Osteoblast (primary cell): ENCODE measurements around the gene LHX4. TPM values are rescaled to one million over a fixed set of nuclear protein-coding genes. Genes with fewer than 3 reads are reported as not detected.

Experiments
- DNase-seq: peaks from one replicate; pipeline ENCODE4 v3.0.0; 2011; ENCODE audit warnings: low spot score, mixed read lengths; ENCODE audit not compliant: insufficient read length; ENCODE audit errors: missing footprints
- H2AFZ ChIP-seq: 2 replicates; pipeline ENCODE4 v1.6.0; 2011; ENCODE audit warnings: mild to moderate bottlenecking, low read length
- H3K27ac ChIP-seq: 2 replicates; pipeline ENCODE4 v1.5.1; 2011; ENCODE audit warnings: mild to moderate bottlenecking, low read depth, low read length, moderate library complexity
- H3K27me3 ChIP-seq: 2 replicates; pipeline ENCODE4 v1.6.0; 2012; ENCODE audit warnings: mild to moderate bottlenecking, control low read depth, inconsistent platforms, low read length, moderate library complexity; ENCODE audit not compliant: insufficient read depth
- H3K36me3 ChIP-seq: 2 replicates; pipeline ENCODE4 v1.5.1; 2011; ENCODE audit warnings: mild to moderate bottlenecking, low read length, control low read depth, moderate library complexity; ENCODE audit not compliant: insufficient read depth
- H3K4me1 ChIP-seq: 2 replicates; pipeline ENCODE4 v1.5.1; 2011; ENCODE audit warnings: mild to moderate bottlenecking, low read length, control low read depth, moderate library complexity; ENCODE audit not compliant: insufficient read depth
- H3K4me2 ChIP-seq: 2 replicates; pipeline ENCODE4 v1.6.0; 2011; ENCODE audit warnings: mild to moderate bottlenecking, low read length; ENCODE audit not compliant: insufficient read depth
- H3K4me3 ChIP-seq: fragments of 200-600 bp; sonication (generic); 3 replicates; pipeline ENCODE4 v1.5.1; 2012; ENCODE audit warnings: mild to moderate bottlenecking, low read length, inconsistent platforms; ENCODE audit not compliant: insufficient read depth
- H3K79me2 ChIP-seq: 2 replicates; pipeline ENCODE4 v1.6.0; 2012; ENCODE audit warnings: mild to moderate bottlenecking, low read length, control low read depth, inconsistent platforms; ENCODE audit not compliant: insufficient read depth
- H3K9me3 ChIP-seq: 2 replicates; pipeline ENCODE4 v1.5.1; 2011; ENCODE audit warnings: low read depth, low read length, control low read depth
- H4K20me1 ChIP-seq: 2 replicates; pipeline ENCODE4 v1.6.0; 2012; ENCODE audit warnings: mild to moderate bottlenecking, low read length, control low read depth; ENCODE audit not compliant: insufficient read depth
- CTCF ChIP-seq: IDR thresholded peaks from 2 replicates; pipeline ENCODE4 v1.5.1; 2011; ENCODE audit warnings: mild to moderate bottlenecking, low read depth, low read length, moderate library complexity; ENCODE audit errors: extremely low read depth
- total RNA-seq: library from RNA; depleted of rRNA; stranded (reverse); fragments of >200 nt; gene quantifications from 2 replicates; pipeline ENCODE4 v1.2.3, GENCODE V29; 2012

LHX4 gene
- total RNA-seq, 1 donor = not detected

DNA sequence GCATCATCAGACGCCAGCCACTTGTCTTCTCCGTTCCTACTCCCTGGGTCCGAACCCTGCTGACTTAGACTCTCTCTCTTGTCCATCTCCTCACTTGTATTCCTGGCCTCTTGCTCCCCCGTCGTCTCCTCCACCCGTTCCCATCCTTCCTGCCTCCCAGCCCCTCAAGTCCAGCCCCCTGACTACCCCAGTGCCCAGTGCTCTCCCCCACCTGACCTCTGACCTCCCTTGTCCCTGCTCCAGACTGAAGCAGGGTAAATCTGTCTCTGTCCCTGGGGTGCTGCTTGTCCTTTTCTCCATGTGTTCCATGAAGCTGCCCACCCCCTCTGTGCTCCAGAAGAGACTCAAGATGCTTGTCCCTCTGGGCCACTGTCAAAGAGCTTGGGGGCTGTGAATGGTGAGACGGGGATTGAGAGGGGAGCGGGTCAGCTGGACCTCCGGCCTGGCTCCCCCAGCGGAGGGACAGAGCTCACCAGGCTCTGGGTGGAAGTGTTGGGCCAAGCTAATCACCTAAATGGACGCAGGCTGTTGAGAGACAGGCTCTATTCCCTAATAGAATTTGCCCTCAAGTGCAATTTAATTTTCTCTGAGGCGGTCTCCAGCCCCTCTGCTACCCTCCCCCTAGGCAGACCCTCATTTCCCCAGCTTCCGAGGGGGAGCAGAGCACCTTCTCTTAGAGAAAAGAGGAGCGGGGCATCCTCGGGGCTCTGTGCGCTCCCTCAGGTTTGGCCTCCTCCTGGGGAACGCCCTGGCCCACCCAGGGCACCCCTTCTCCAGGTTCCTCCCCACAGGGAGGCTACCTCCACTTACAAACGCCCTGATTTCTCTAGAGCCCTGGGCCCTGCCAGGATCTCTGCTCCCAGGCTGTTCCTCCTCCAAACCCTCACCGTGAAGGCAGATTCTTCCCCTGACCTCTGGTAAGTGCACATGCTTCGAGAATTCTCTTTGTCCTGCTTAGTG, 11.0 kb upstream of the LHX4 start:
- H3K27me3 ChIP-seq = peaks cover 23% of the 10 kb centered on the region
- DNase-seq = no peak

GRCh38 chr1:180219776-180220175, 10.3 kb upstream of the LHX4 start:
- Histone ChIP-seq H2AFZ (no peak overlapping the region), H3K4me2 (no peak overlapping the region), H3K27ac (no peak overlapping the region), H3K36me3 (no peaks in the 10 kb centered on the region), H4K20me1 (no peaks in the 10 kb centered on the region), H3K9me3 (no peaks in the 10 kb centered on the region), H3K27me3 (peaks cover 30% of the 10 kb centered on the region), H3K79me2 (no peaks in the 10 kb centered on the region), H3K4me3 (no peak overlapping the region), H3K4me1 (no peaks in the 10 kb centered on the region)
- no peak for DNase-seq
- no peak for TF ChIP-seq CTCF

More for the DNA sequence above, 11.0 kb upstream of the LHX4 start:
- Histone ChIP-seq H2AFZ (no peak overlapping the region), H3K4me3 (no peak overlapping the region), H3K27ac (no peak overlapping the region), H3K36me3 (no peaks in the 10 kb centered on the region), H3K4me1 (no peaks in the 10 kb centered on the region), H3K79me2 (no peaks in the 10 kb centered on the region), H3K9me3 (no peaks in the 10 kb centered on the region), H4K20me1 (no peaks in the 10 kb centered on the region), H3K4me2 (no peak overlapping the region)
- TF ChIP-seq CTCF = no peak

DNA sequence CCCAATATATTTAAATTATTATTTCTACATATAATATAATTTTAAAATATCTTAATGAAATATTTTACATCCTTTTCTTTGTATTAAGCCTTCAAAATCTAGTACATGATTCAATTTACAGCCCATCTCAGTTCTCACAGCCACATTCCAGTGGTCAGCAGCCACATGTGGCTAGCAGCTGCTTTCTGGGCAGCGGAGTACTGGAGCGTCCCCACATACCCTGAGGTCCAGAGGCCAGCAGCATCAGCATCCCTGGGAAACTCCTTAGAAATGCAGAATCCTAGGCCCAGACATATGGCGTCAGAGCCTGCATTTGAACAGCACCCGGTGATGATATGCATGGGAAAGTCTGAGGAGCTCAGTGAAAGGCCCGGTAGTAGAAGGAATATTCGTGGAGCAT, 8.6 kb upstream of the LHX4 start:
- Histone ChIP-seq H3K4me1 (no peaks in the 10 kb centered on the region), H2AFZ (no peak overlapping the region), H3K9me3 (no peaks in the 10 kb centered on the region), H3K79me2 (no peaks in the 10 kb centered on the region), H3K4me3 (no peak overlapping the region), H3K27me3 (peaks cover 47% of the 10 kb centered on the region), H4K20me1 (no peaks in the 10 kb centered on the region), H3K4me2 (no peak overlapping the region), H3K27ac (no peak overlapping the region), H3K36me3 (no peaks in the 10 kb centered on the region)
- TF ChIP-seq CTCF = no peak
- DNase-seq = no peak

GRCh38 chr1:180224902-180225301, 5.2 kb upstream of the LHX4 start:
- Histone ChIP-seq H3K4me1 (peaks cover 3% of the 10 kb centered on the region), H3K27ac (no peak overlapping the region), H3K27me3 (peaks cover 70% of the 10 kb centered on the region), H3K36me3 (no peaks in the 10 kb centered on the region), H3K4me3 (no peak overlapping the region), H2AFZ (no peak overlapping the region), H4K20me1 (no peaks in the 10 kb centered on the region), H3K4me2 (no peak overlapping the region), H3K9me3 (no peaks in the 10 kb centered on the region), H3K79me2 (no peaks in the 10 kb centered on the region)
- TF ChIP-seq CTCF = no peak
- DNase-seq = no peak
